Activated naive CD8-positive, alpha-beta T cell treated with anti-CD3 and anti-CD28 coated beads, Interleukin-2, amount 50 U/mL, for 24 hours (primary cell): ENCODE results near the gene MANEA.
A peak's percentile ranks its signal among the peaks of the same experiment; 100 is the strongest.

Experiments
- ATAC-seq: fragments of 150-1000 bp; cut with Tn5 transposase; one replicate; pipeline ENCODE4 v1.10.0; 2021
- DNase-seq: peaks from one replicate; pipeline ENCODE4 v3.0.0; 2021
- H3K27ac Mint-ChIP-seq: one replicate; pipeline ENCODE4 v1.8.0; 2021; ENCODE audit warnings: mild to moderate bottlenecking, mixed read lengths
- H3K27me3 Mint-ChIP-seq: one replicate; pipeline ENCODE4 v1.8.0; 2021; ENCODE audit warnings: mixed read lengths
- H3K36me3 Mint-ChIP-seq: one replicate; pipeline ENCODE4 v1.8.0; 2021; ENCODE audit warnings: low read depth, mixed read lengths
- H3K4me1 Mint-ChIP-seq: one replicate; pipeline ENCODE4 v1.8.0; 2021; ENCODE audit warnings: mixed read lengths
- H3K4me3 Mint-ChIP-seq: one replicate; pipeline ENCODE4 v1.8.0; 2021; ENCODE audit warnings: mild to moderate bottlenecking, moderate library complexity, mixed read lengths
- H3K9me3 Mint-ChIP-seq: one replicate; pipeline ENCODE4 v1.8.0; 2021; ENCODE audit warnings: mixed read lengths

MANEA gene

GRCh38 chr6:95629551-95629950 is 52.2 kb downstream of the MANEA start:
- Mint-ChIP-seq H3K4me3 (no peak overlapping the region), H3K9me3 (peaks cover 21% of the 10 kb centered on the region), H3K36me3 (no peaks in the 10 kb centered on the region), H3K27ac (no peak overlapping the region), H3K27me3 (peaks cover 5% of the 10 kb centered on the region), H3K4me1 (no peaks in the 10 kb centered on the region)
- no peak for DNase-seq
- no peak for ATAC-seq

- Mint-ChIP-seq H3K4me1 (no peaks in the 10 kb centered on the region), H3K27me3 (no peaks in the 10 kb centered on the region), H3K9me3 (peaks cover 13% of the 10 kb centered on the region), H3K27ac (no peak overlapping the region), H3K36me3 (no peaks in the 10 kb centered on the region), H3K4me3 (no peak overlapping the region)
- no peak for DNase-seq
- peak; percentile 28 for ATAC-seq
Observed at GRCh38 chr6:95636552-95637431, 59.5 kb downstream of the MANEA start.

GRCh38 chr6:95648636-95649035 is 71.3 kb downstream of the MANEA start:
- Mint-ChIP-seq H3K4me3 (no peak overlapping the region), H3K9me3 (peaks cover 6% of the 10 kb centered on the region), H3K27ac (no peak overlapping the region), H3K36me3 (no peaks in the 10 kb centered on the region), H3K27me3 (peaks cover 6% of the 10 kb centered on the region), H3K4me1 (no peaks in the 10 kb centered on the region)
- ATAC-seq: no peak
- DNase-seq: no peak

- Mint-ChIP-seq H3K27me3 (peaks cover 6% of the 10 kb centered on the region), H3K27ac (no peak overlapping the region), H3K9me3 (peaks cover 6% of the 10 kb centered on the region), H3K4me1 (no peaks in the 10 kb centered on the region), H3K4me3 (no peak overlapping the region), H3K36me3 (no peaks in the 10 kb centered on the region)
- DNase-seq (no peak), ATAC-seq (no peak)
Observed at GRCh38 chr6:95649451-95649850, 72.1 kb downstream of the MANEA start.

- Mint-ChIP-seq H3K4me3 (no peak overlapping the region), H3K27me3 (peaks cover 4% of the 10 kb centered on the region), H3K9me3 (peaks cover 6% of the 10 kb centered on the region), H3K36me3 (no peaks in the 10 kb centered on the region), H3K4me1 (no peaks in the 10 kb centered on the region), H3K27ac (no peak overlapping the region)
- DNase-seq: no peak
- no peak for ATAC-seq
Observed at GRCh38 chr6:95654176-95654575, 76.8 kb downstream of the MANEA start.

GRCh38 chr6:95658886-95659285 is 81.6 kb downstream of the MANEA start:
- peaks cover 2% of the 10 kb centered on the region for H3K27me3 Mint-ChIP-seq
- H3K9me3 Mint-ChIP-seq: no peaks in the 10 kb centered on the region
- DNase-seq (no peak), ATAC-seq (no peak)
- no peaks in the 10 kb centered on the region for H3K4me1 Mint-ChIP-seq
- no peaks in the 10 kb centered on the region for H3K36me3 Mint-ChIP-seq
- H3K4me3 Mint-ChIP-seq: no peak overlapping the region
- H3K27ac Mint-ChIP-seq: no peak overlapping the region
